ENCODE results near the gene NR2C1. TPM values are rescaled to one million over a fixed set of nuclear protein-coding genes. Genes with fewer than 3 reads are reported as not detected.

The NR2C1 gene
- 29.1 and 32.0 TPM in 2 replicates for total RNA-seq

DNA sequence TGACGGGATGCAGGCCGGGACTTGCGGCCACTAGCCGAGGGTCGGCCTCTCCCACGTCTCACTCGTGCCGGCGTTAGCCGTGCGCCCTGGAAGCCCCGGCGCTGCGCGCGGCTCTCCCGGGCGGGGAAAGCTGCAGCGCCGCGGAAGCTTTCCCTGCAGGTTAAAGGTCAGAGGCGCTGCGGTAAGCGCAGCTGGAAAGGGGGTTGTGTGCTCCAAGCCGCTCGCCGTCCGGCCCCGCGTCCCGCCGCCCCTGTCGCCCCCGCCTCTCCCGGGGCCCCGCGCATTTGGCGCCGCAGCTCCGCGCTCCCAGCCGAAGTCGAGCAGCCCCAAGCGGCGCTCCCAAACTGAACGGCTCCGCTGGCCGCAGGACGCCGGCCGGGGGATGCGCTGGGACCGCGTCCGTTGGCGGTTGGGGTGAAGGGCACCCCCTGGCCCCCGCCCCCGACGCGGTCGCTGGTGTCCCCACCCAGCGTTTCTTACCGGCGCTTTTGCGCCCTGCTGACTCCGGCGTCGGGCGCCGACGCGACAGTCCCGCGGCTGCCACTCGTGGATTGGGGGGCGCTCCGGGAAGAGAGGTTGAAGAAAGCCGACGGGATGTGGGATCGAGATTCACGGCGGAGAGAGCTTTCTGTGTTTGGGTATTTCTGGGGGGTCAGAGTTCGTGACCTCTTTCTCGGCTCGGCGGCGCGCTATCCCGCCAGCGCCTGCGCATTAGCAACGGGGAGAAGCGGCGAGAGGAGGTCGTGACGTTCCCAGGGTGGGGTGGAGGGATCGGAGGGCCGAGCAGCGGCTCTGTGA lies at the start of gene NR2C1:
TSS of gene NR2C1 (minus strand) at position 719 of the 798 bp plus-strand sequence. CDS start 6,234 bp downstream, outside the sequence.

DNA sequence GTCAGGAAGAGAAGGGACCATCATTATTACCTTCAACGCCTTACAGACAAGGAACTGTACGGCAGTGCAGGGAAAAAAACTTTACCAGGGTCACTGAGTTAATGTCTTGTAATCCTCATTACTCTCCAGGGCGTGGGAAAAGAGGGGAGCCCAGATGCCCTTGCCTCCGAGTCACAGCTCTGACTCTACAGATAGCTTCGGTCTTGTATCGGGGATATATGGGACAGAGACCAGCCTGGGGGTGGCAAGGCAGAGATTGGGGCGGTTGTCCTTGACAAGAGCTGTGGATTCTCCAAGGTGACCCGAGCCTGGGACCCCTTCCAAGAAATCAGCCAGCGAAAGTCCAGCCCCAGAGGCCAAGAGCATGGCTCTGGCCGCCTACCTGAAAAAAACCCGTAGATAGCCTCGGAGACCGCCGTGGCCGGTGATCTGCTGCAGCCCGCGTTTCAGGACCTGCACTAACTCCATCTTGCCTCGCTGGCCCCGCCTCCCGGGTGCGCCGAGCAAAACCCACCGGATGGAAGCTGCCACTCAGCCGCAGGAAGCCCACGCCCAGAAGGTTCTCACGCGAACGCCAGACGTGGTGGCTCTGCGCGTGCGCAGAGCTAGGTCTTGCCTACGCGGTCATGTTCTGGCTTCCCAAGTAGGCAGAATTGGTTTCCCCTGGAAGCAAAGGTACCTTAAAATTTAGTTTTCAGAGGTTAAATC lies 70.1 kb downstream of the NR2C1 start, which contains the start of gene NDUFA12:
TSS of gene NDUFA12 (minus strand) at position 485 of the 708 bp plus-strand sequence. CDS start at position 468, 17 bp downstream.

Other genes starting within 250 kb of the NR2C1 start
- gene NDUFA12, start 69.9 kb downstream of the NR2C1 start, total RNA-seq, result 125 and 176 TPM in 2 replicates
- 18.7 and 24.4 TPM in 2 replicates for gene FGD6, start 143.8 kb upstream of the NR2C1 start, total RNA-seq
- 76.0 and 101 TPM in 2 replicates for gene VEZT, start 144.2 kb upstream of the NR2C1 start, total RNA-seq